Activated T-cell treated with anti-CD3 and anti-CD28 coated beads, Interleukin-2, amount 50 U/mL, for 4 hours (primary cell): Measurements from ENCODE around the gene TMEM233. TPM values are rescaled to one million over a fixed set of nuclear protein-coding genes. Genes with fewer than 3 reads are reported as not detected.

ENCODE experiments used
- ATAC-seq, 2 donors: fragments of 200-7000 bp; cut with Tn5 transposase; one replicate each; pipeline ENCODE4 v1.10.0; 2021
- DNase-seq: peaks from one replicate; pipeline ENCODE4 v3.0.0-alpha.2; 2020
- H3K27me3 Mint-ChIP-seq: one replicate; pipeline ENCODE4 v1.8.0; 2021; ENCODE audit warnings: low read depth, mixed read lengths
- H3K36me3 Mint-ChIP-seq: one replicate; pipeline ENCODE4 v1.8.0; 2022; ENCODE audit warnings: mixed read lengths; ENCODE audit not compliant: insufficient read depth
- H3K4me1 Mint-ChIP-seq: one replicate; pipeline ENCODE4 v1.8.0; 2021; ENCODE audit warnings: low read depth, mixed read lengths
- H3K4me3 Mint-ChIP-seq: one replicate; pipeline ENCODE4 v1.8.0; 2021; ENCODE audit warnings: mild to moderate bottlenecking, moderate library complexity, mixed read lengths
- H3K9me3 Mint-ChIP-seq: one replicate; pipeline ENCODE4 v1.8.0; 2021; ENCODE audit warnings: mixed read lengths
- total RNA-seq, 3 donors: library from RNA; stranded (reverse); gene quantifications; one replicate each; pipeline ENCODE4 v1.2.1, GENCODE V29; 2021

The TMEM233 gene
- not detected for total RNA-seq

DNA sequence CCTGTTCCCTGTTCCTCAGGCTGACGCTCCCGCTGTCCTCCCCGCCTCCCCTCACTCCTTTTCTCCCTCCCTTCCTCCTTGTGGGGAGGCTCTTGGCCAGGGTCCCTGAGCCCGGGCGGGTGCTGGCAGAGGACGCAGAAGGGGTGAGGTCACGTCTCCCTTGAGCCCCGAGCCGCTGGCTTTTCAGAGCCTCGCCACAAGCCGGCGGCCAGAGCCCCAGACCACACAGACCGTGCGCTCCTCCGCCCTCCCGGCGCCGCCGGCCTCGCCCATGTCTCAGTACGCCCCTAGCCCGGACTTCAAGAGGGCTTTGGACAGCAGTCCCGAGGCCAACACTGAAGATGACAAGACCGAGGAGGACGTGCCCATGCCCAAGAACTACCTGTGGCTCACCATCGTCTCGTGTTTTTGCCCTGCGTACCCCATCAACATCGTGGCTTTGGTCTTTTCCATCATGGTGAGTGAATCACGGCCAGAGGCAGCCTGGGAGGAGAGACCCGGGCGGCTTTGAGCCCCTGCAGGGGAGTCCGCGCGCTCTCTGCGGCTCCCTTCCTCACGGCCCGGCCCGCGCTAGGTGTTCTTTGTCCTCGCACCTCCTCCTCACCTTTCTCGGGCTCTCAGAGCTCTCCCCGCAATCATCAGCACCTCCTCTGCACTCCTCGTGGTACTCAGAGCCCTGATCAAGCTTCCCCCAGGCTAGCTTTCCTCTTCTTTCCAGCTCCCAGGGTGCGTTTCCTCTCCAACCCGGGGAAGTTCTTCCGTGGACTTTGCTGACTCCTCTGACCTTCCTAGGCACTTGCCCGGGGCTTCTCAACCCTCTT lies at the start of gene TMEM233:
TMEM233 (plus strand) TSS at position 197 of the 821 bp plus-strand sequence; CDS start at position 272, 75 bp downstream.
- H3K4me3 Mint-ChIP-seq = no peak within 1 kb of the TSS
- H3K36me3 Mint-ChIP-seq = no peaks in the 10 kb centered on the region
- H3K27me3 Mint-ChIP-seq = peaks cover 81% of the 10 kb centered on the region
- ATAC-seq = peak in 1 of 2 donors; percentile 8
- peaks cover 10% of the 10 kb centered on the region for H3K4me1 Mint-ChIP-seq
- no peaks in the 10 kb centered on the region for H3K9me3 Mint-ChIP-seq
- no peak for DNase-seq

DNA sequence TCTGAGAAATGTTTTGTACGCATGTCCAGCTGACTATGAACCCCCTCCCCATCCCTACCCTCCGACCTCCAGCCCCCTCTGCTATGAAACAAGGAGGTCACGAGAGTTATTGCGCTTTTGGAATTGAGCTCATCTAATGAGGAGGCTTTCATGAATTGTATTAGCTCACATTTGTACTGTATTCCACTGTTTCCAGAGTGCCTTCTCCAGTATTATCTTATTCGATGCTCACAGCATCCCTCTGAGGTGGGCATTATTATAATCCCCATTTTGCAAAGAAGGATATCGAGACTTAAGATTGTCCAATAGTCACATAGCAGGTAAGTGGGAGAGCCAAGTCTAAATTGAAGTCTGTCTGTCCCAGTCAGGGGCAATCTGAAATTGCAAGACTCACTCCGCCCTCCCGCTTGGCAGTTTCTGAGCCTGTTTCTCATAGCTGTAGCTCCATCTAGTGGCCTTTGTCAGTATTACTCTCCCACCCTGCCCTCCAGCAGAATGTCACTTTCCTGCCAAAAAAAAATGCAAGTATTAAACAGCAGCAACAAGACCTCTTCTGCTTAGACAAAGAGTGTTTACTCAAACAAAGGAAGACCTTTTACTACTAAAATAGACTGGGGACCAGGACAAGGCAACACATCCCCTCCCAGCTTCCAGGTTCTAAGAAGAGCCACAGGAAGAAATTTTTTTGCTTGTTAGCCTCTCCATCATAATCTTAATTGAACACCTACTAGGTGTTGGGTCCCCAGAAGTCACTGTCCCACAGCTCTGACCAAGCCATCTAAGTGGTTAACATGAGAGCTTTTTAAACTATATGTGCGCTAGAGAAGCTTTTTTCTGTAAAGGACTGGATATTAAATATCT lies 48.6 kb upstream of the TMEM233 start:
- peak; percentile 59 to 66 for ATAC-seq

GRCh38 chr12:119546340-119546739 lies 47.2 kb upstream of the TMEM233 start:
- no peak for DNase-seq
- no peaks in the 10 kb centered on the region for H3K4me1 Mint-ChIP-seq

More for the DNA sequence above, 48.6 kb upstream of the TMEM233 start:
- H3K27me3 Mint-ChIP-seq = peaks cover 47% of the 10 kb centered on the region
- H3K4me1 Mint-ChIP-seq = no peaks in the 10 kb centered on the region
- H3K4me3 Mint-ChIP-seq = no peak overlapping the region
- H3K36me3 Mint-ChIP-seq = no peaks in the 10 kb centered on the region
- DNase-seq = peak; percentile 41
- no peaks in the 10 kb centered on the region for H3K9me3 Mint-ChIP-seq

GRCh38 chr12:119547001-119547400 lies 46.6 kb upstream of the TMEM233 start:
- Mint-ChIP-seq H3K9me3 (no peaks in the 10 kb centered on the region), H3K27me3 (peaks cover 45% of the 10 kb centered on the region)
- ATAC-seq = no peak

More at GRCh38 chr12:119546340-119546739, 47.2 kb upstream of the TMEM233 start:
- H3K9me3 Mint-ChIP-seq = no peaks in the 10 kb centered on the region
- ATAC-seq = no peak
- no peak overlapping the region for H3K4me3 Mint-ChIP-seq
- H3K27me3 Mint-ChIP-seq = peaks cover 43% of the 10 kb centered on the region
- H3K36me3 Mint-ChIP-seq = no peaks in the 10 kb centered on the region

DNA sequence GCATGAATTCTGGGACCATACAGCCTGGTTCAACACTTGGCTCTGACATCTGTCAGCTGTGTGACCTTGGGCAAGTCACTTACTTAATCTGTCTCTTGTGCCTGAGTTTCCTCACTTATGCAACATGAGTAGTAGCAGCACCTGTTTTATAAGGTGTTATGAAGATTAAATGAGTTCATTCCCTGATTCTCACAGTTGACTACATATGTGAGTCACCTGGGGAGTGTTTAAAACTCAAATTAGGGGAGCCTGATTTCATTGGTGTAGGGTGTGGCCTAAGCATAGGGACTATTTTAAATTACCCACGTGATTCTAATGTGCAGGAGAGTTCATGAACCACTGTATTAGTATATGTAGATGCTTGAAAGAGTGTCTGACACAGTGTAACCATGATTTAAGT lies 36.7 kb upstream of the TMEM233 start:
- H3K4me1 Mint-ChIP-seq = no peaks in the 10 kb centered on the region
- ATAC-seq = no peak

More at GRCh38 chr12:119547001-119547400, 46.6 kb upstream of the TMEM233 start:
- no peaks in the 10 kb centered on the region for H3K36me3 Mint-ChIP-seq
- DNase-seq = no peak
- H3K4me3 Mint-ChIP-seq = no peak overlapping the region
- H3K4me1 Mint-ChIP-seq = no peaks in the 10 kb centered on the region

GRCh38 chr12:119565404-119565803 lies 28.2 kb upstream of the TMEM233 start:
- ATAC-seq (no peak), DNase-seq (no peak)
- Mint-ChIP-seq H3K9me3 (no peaks in the 10 kb centered on the region), H3K36me3 (no peaks in the 10 kb centered on the region), H3K4me1 (no peaks in the 10 kb centered on the region), H3K4me3 (no peak overlapping the region), H3K27me3 (peaks cover 20% of the 10 kb centered on the region)

More for the DNA sequence above, 36.7 kb upstream of the TMEM233 start:
- no peak for DNase-seq
- no peaks in the 10 kb centered on the region for H3K9me3 Mint-ChIP-seq
- peaks cover 27% of the 10 kb centered on the region for H3K27me3 Mint-ChIP-seq
- no peaks in the 10 kb centered on the region for H3K36me3 Mint-ChIP-seq
- H3K4me3 Mint-ChIP-seq = no peak overlapping the region

DNA sequence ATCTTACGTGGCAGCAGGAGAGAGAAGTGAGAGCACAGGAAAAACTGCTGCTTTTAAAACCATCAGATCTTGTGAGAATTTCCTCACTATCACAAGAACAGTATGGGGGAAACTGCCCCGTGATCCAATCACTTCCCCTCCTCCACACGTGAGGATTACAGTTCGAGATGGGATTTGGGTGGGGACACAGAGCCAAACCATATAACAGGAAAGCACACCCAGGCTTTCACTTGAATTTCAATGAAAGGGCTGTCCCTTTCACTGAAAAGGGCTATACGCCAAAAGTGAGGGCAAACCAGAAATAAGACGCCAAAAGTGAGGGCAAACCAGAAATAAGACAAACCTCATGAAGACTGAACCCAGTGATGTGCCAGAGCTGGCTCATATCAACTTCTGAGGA lies 22.8 kb upstream of the TMEM233 start:
- H3K4me3 Mint-ChIP-seq = no peak overlapping the region
- DNase-seq = no peak
- H3K9me3 Mint-ChIP-seq = peaks cover 4% of the 10 kb centered on the region
- no peak for ATAC-seq
- H3K36me3 Mint-ChIP-seq = no peaks in the 10 kb centered on the region
- H3K27me3 Mint-ChIP-seq = peaks cover 7% of the 10 kb centered on the region
- no peaks in the 10 kb centered on the region for H3K4me1 Mint-ChIP-seq

DNA sequence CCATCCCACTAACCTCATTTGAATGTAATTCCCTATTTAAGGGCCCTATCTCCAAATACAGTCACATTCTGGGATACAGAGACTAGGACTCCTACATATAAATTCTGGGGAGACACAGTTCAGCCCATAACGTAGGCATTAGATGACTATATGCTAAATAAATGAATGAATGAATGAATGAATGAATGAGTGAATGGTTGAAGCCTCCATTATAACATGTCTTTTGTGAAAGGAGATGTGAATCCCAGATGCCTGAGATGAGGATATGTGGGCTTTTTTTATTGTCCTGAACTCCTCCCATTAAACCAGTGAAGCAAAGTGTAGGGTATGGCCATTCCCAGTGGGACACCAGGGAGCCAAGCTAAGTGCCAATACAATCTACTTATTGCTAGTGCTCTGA lies 20.5 kb upstream of the TMEM233 start:
- DNase-seq (no peak), ATAC-seq (no peak)
- Mint-ChIP-seq H3K27me3 (peaks cover 10% of the 10 kb centered on the region), H3K4me3 (no peak overlapping the region), H3K9me3 (peaks cover 4% of the 10 kb centered on the region), H3K36me3 (no peaks in the 10 kb centered on the region), H3K4me1 (no peaks in the 10 kb centered on the region)

DNA sequence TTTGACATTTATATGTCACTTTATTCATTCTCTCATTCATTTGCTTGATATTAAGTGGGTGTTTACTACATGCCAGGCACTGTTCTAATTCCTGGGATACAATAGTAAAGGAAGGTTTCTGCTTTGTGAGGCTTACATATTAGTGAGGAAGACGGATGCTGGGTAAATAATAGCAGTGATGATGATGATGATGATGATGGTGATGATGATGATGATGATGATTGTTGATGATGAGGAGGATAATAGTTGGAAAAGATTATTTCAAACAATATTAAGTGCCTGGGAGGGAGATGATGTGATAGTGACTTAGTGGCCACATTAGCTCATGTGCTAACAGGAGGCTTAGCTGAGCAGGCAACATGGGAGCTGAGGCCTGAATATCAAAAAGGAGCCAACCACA lies 19.3 kb upstream of the TMEM233 start:
- H3K36me3 Mint-ChIP-seq = no peaks in the 10 kb centered on the region
- DNase-seq (no peak), ATAC-seq (no peak)
- H3K27me3 Mint-ChIP-seq = peaks cover 11% of the 10 kb centered on the region
- peaks cover 4% of the 10 kb centered on the region for H3K9me3 Mint-ChIP-seq
- H3K4me3 Mint-ChIP-seq = no peak overlapping the region
- H3K4me1 Mint-ChIP-seq = no peaks in the 10 kb centered on the region

- Mint-ChIP-seq H3K4me3 (no peak overlapping the region), H3K36me3 (no peaks in the 10 kb centered on the region), H3K27me3 (peaks cover 11% of the 10 kb centered on the region), H3K9me3 (peaks cover 4% of the 10 kb centered on the region), H3K4me1 (no peaks in the 10 kb centered on the region)
- DNase-seq = no peak
- no peak for ATAC-seq
Observed at GRCh38 chr12:119576118-119576810, 17.3 kb upstream of the TMEM233 start.

DNA sequence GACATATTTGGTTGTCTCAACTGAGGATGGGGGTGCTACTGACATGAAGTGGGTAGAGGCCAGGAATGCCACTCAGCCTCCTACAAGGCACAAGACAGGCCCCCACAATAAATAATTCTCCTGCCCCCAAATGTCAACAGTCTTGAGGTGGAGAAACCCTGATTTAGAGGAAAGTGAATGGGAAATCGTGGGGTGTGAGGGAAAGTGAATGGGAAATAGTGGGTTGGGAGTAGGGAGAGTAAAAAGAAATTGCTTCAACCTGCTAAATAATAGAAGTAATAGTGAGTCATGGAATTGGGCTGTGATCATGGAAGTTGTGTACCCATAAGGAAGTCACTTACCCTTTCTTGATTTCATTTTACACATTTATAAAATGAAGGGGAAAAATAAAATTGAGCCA lies 16.7 kb upstream of the TMEM233 start:
- H3K27me3 Mint-ChIP-seq = peaks cover 11% of the 10 kb centered on the region
- H3K36me3 Mint-ChIP-seq = no peaks in the 10 kb centered on the region
- H3K9me3 Mint-ChIP-seq = peaks cover 4% of the 10 kb centered on the region
- H3K4me1 Mint-ChIP-seq = no peaks in the 10 kb centered on the region
- H3K4me3 Mint-ChIP-seq = no peak overlapping the region
- DNase-seq (no peak), ATAC-seq (no peak)

DNA sequence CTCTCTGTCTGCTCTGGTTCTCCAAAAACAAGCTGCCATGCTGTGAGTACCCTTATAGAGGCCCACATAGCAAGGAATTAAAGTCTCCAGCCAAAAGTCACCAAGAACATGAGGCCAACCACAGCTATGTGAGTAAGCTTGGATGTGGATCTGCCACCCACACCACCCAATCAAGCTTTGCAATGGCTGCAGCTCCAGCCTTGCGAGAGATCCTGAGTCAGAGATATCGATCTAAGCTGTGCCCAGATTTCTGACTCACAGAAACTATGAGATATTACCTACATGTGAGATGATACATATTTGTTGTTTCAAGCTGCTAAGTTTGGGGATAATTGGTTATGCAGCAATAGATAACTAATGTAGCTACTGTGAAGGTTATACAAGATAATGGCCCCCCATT lies 15.5 kb upstream of the TMEM233 start:
- no peak for DNase-seq
- peak; percentile 82 to 84 for ATAC-seq
- no peaks in the 10 kb centered on the region for H3K36me3 Mint-ChIP-seq
- H3K27me3 Mint-ChIP-seq = peaks cover 11% of the 10 kb centered on the region
- no peaks in the 10 kb centered on the region for H3K4me1 Mint-ChIP-seq
- no peak overlapping the region for H3K4me3 Mint-ChIP-seq
- H3K9me3 Mint-ChIP-seq = peaks cover 4% of the 10 kb centered on the region

DNA sequence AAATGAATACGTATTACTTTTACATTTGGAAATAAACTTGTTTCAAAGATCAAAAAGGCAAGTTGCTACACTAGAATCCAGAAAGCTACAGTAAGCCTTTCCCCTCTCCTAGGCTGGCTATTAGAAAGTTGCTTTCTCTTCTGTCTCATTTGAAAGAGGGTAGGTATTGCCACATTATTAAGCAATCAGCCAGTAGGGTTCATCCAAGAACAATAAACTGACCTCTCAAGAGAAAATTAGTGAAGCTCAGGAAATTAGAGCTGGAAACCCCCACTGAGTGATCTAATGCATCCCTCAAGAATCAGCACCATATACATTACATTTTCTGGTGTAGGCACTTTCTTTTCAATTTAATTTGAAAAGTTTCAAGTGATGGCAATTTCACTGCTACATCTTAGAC lies 4.5 kb upstream of the TMEM233 start:
- Mint-ChIP-seq H3K36me3 (no peaks in the 10 kb centered on the region), H3K4me1 (no peaks in the 10 kb centered on the region), H3K9me3 (no peaks in the 10 kb centered on the region), H3K4me3 (no peak overlapping the region), H3K27me3 (peaks cover 52% of the 10 kb centered on the region)
- no peak for ATAC-seq
- no peak for DNase-seq

- Mint-ChIP-seq H3K9me3 (no peaks in the 10 kb centered on the region), H3K4me3 (no peak overlapping the region), H3K27me3 (peaks cover 57% of the 10 kb centered on the region), H3K4me1 (no peaks in the 10 kb centered on the region), H3K36me3 (no peaks in the 10 kb centered on the region)
- DNase-seq (no peak), ATAC-seq (no peak)
Observed at GRCh38 chr12:119589634-119590033, 3.9 kb upstream of the TMEM233 start.
